ENCODE results near the gene EMC8. TPM values are rescaled to one million over a fixed set of nuclear protein-coding genes. Genes with fewer than 3 reads are reported as not detected.
A peak's percentile ranks its signal among the peaks of the same experiment; 100 is the strongest.
"Not testable (repeated sequence)": the region's sequence is repeated elsewhere in the genome, so short reads cannot be mapped to it uniquely, and the experiment has no call there.

The EMC8 gene
- total and polyA plus RNA-seq, 3 experiments from 2014 or later = 27.6 to 56.2 (median 52.2) TPM

GRCh38 chr16:85808926-85809325 lies 9.6 kb upstream of the EMC8 start:
- ChIA-PET CTCF (interaction anchor here (0.8 kb wide), 1 partner anchor 180 kb away, joined by 3 read pairs; no protein-coding TSS in a partner anchor), POLR2A (no interaction called here)
- Histone ChIP-seq H3K4me3 (ENCODE audit: low read length) (no peak overlapping the region), H3K27ac (ENCODE audit: low read depth, low read length) (no peak overlapping the region), H3K4me1 (ENCODE audit: insufficient read depth, low read length) (no peaks in the 10 kb centered on the region), H3K36me3 (ENCODE audit: insufficient read depth, low read length) (peaks cover 22% of the 10 kb centered on the region), H3K27me3 (ENCODE audit: insufficient read depth, low read length, poor library complexity, severe bottlenecking) (no peaks in the 10 kb centered on the region), H3K9me3 (ENCODE audit: low read length) (no peaks in the 10 kb centered on the region)
- Mint-ChIP-seq H3K4me3 (no peak overlapping the region), H3K4me1 (peaks cover 0 to 2% (median 2%) of the 10 kb centered on the region in 3 donors), H3K9me3 (no peaks in the 10 kb centered on the region), H3K27me3 (peaks cover 4 to 7% of the 10 kb centered on the region in 2 donors), H3K36me3 (peaks cover 10 to 29% (median 20%) of the 10 kb centered on the region in 3 donors), H3K27ac (no peak overlapping the region)
- no peak for DNase-seq

- H3K4me3 ChIP-seq (ENCODE audit: low read length); H3K27me3 Mint-ChIP-seq; H3K9me3 ChIP-seq (ENCODE audit: low read length); H3K27ac ChIP-seq (ENCODE audit: low read depth, low read length); CTCF ChIA-PET; H3K4me3 Mint-ChIP-seq; H3K4me1 ChIP-seq (ENCODE audit: insufficient read depth, low read length); H3K27ac Mint-ChIP-seq; DNase-seq; H3K9me3 Mint-ChIP-seq; H3K27me3 ChIP-seq (ENCODE audit: insufficient read depth, low read length, poor library complexity, severe bottlenecking); POLR2A ChIA-PET: not testable (repeated sequence)
- H3K36me3 Mint-ChIP-seq = peaks cover 10 to 37% (median 22%) of the 10 kb centered on the region in 3 donors
- H3K36me3 ChIP-seq (ENCODE audit: insufficient read depth, low read length) = peaks cover 30% of the 10 kb centered on the region
- H3K4me1 Mint-ChIP-seq = peaks cover 2 to 10% (median 3%) of the 10 kb centered on the region in 3 donors
These were observed 8.8 kb upstream of the EMC8 start for GRCh38 chr16:85808104-85808503.

DNA sequence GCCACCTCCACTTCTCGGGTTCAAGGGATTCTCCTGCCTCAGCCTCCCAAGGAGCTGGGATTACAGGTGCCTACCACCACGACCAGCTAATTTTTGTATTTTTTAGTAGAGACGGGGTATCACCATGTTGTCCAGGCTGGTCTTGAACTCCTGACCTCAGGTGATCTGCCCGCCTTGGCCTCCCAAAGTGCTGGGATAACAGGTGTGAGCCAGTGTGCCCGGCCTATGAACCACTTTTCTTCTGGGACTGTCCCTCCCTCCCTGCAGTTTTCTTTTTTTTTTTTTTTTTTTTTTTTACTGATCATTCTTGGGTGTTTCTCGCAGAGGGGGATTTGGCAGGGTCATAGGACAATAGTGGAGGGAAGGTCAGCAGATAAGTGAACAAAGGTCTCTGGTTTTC lies 8.0 kb upstream of the EMC8 start:
- H3K4me3 ChIP-seq (ENCODE audit: low read length); H3K9me3 Mint-ChIP-seq; H3K9me3 ChIP-seq (ENCODE audit: low read length); H3K27me3 Mint-ChIP-seq; CTCF ChIA-PET; H3K4me1 ChIP-seq (ENCODE audit: insufficient read depth, low read length); H3K27me3 ChIP-seq (ENCODE audit: insufficient read depth, low read length, poor library complexity, severe bottlenecking); POLR2A ChIA-PET; H3K27ac ChIP-seq (ENCODE audit: low read depth, low read length); H3K4me3 Mint-ChIP-seq; H3K27ac Mint-ChIP-seq; DNase-seq: not testable (repeated sequence)
- H3K36me3 Mint-ChIP-seq = peaks cover 12 to 45% (median 24%) of the 10 kb centered on the region in 3 donors
- H3K4me1 Mint-ChIP-seq = peaks cover 4 to 18% (median 10%) of the 10 kb centered on the region in 3 donors
- peaks cover 32% of the 10 kb centered on the region for H3K36me3 ChIP-seq (ENCODE audit: insufficient read depth, low read length)

- Mint-ChIP-seq H3K9me3 (no peaks in the 10 kb centered on the region), H3K27ac (no peak overlapping the region), H3K4me1 (peaks cover 11 to 26% (median 18%) of the 10 kb centered on the region in 3 donors), H3K4me3 (no peak overlapping the region), H3K27me3 (no peaks in the 10 kb centered on the region), H3K36me3 (peaks cover 16 to 53% (median 29%) of the 10 kb centered on the region in 3 donors)
- Histone ChIP-seq H3K27ac (ENCODE audit: low read depth, low read length) (no peak overlapping the region), H3K4me1 (ENCODE audit: insufficient read depth, low read length) (no peaks in the 10 kb centered on the region), H3K27me3 (ENCODE audit: insufficient read depth, low read length, poor library complexity, severe bottlenecking) (no peaks in the 10 kb centered on the region), H3K4me3 (ENCODE audit: low read length) (no peak overlapping the region), H3K9me3 (ENCODE audit: low read length) (no peaks in the 10 kb centered on the region), H3K36me3 (ENCODE audit: insufficient read depth, low read length) (peaks cover 40% of the 10 kb centered on the region)
- ChIA-PET POLR2A (no interaction called here), CTCF (no interaction called here)
- DNase-seq = no peak
These were observed 7.2 kb upstream of the EMC8 start for GRCh38 chr16:85806539-85806938.

- Mint-ChIP-seq H3K9me3 (no peaks in the 10 kb centered on the region), H3K27me3 (no peaks in the 10 kb centered on the region), H3K27ac (no peak overlapping the region), H3K4me1 (peaks cover 21 to 36% (median 28%) of the 10 kb centered on the region in 3 donors), H3K36me3 (peaks cover 16 to 59% (median 29%) of the 10 kb centered on the region in 3 donors), H3K4me3 (no peak overlapping the region)
- Histone ChIP-seq H3K4me1 (ENCODE audit: insufficient read depth, low read length) (peaks cover 7% of the 10 kb centered on the region), H3K36me3 (ENCODE audit: insufficient read depth, low read length) (peaks cover 44% of the 10 kb centered on the region), H3K4me3 (ENCODE audit: low read length) (no peak overlapping the region), H3K27ac (ENCODE audit: low read depth, low read length) (no peak overlapping the region), H3K9me3 (ENCODE audit: low read length) (no peaks in the 10 kb centered on the region), H3K27me3 (ENCODE audit: insufficient read depth, low read length, poor library complexity, severe bottlenecking) (no peaks in the 10 kb centered on the region)
- DNase-seq = no peak
- ChIA-PET CTCF (no interaction called here), POLR2A (no interaction called here)
These were observed 6.2 kb upstream of the EMC8 start for GRCh38 chr16:85805442-85806045.

GRCh38 chr16:85803570-85803969 lies 4.2 kb upstream of the EMC8 start:
- peaks cover 28 to 46% (median 35%) of the 10 kb centered on the region in 3 donors for H3K4me1 Mint-ChIP-seq
- H3K36me3 Mint-ChIP-seq = peaks cover 16 to 67% (median 29%) of the 10 kb centered on the region in 3 donors
- Histone ChIP-seq H3K27me3 (ENCODE audit: insufficient read depth, low read length, poor library complexity, severe bottlenecking) (no peaks in the 10 kb centered on the region), H3K4me1 (ENCODE audit: insufficient read depth, low read length) (peaks cover 16% of the 10 kb centered on the region), H3K9me3 (ENCODE audit: low read length) (no peaks in the 10 kb centered on the region), H3K27ac (ENCODE audit: low read depth, low read length) (no peak overlapping the region), H3K36me3 (ENCODE audit: insufficient read depth, low read length) (peaks cover 44% of the 10 kb centered on the region), H3K4me3 (ENCODE audit: low read length) (no peak overlapping the region)
- ChIA-PET POLR2A (no interaction called here), CTCF (interaction anchor here (0.8 to 1.6 kb wide), 3 partner anchors 16 to 209 kb away, joined by 3 to 5 read pairs (median 4); no protein-coding TSS in a partner anchor)
- H3K27me3 Mint-ChIP-seq = no peaks in the 10 kb centered on the region
- H3K9me3 Mint-ChIP-seq = no peaks in the 10 kb centered on the region
- H3K27ac Mint-ChIP-seq = peak overlapping the region in 3 of 8 donors; percentile 1 to 73 (median 27)
- H3K4me3 Mint-ChIP-seq = peak overlapping the region in 1 of 7 donors; percentile 51
- DNase-seq = no peak

GRCh38 chr16:85800321-85800669 lies 951 bp upstream of the EMC8 start:
- Histone ChIP-seq H3K36me3 (ENCODE audit: insufficient read depth, low read length) (peaks cover 36% of the 10 kb centered on the region), H3K27me3 (ENCODE audit: insufficient read depth, low read length, poor library complexity, severe bottlenecking) (no peaks in the 10 kb centered on the region)
- peak in 2 of 5 donors; percentile 30 to 61 for DNase-seq

GRCh38 chr16:85798901-85799496 lies 345 bp downstream of the EMC8 start:
- Mint-ChIP-seq H3K4me1 (peaks cover 55 to 83% (median 71%) of the 10 kb centered on the region in 3 donors), H3K36me3 (peaks cover 11 to 75% (median 26%) of the 10 kb centered on the region in 3 donors), H3K4me3 (peak overlapping the region; percentile 82 to 95 (median 88)), H3K27ac (peak overlapping the region; percentile 78 to 97 (median 92)), H3K27me3 (no peaks in the 10 kb centered on the region), H3K9me3 (no peaks in the 10 kb centered on the region)
- CTCF ChIA-PET = no interaction called here
- DNase-seq = peak in 4 of 5 donors; percentile 28 to 58 (median 36)
- POLR2A ChIA-PET = no interaction called here
- H3K4me3 ChIP-seq (ENCODE audit: low read length) = peak overlapping the region; percentile 92
- H3K4me1 ChIP-seq (ENCODE audit: insufficient read depth, low read length) = peaks cover 28% of the 10 kb centered on the region
- peak overlapping the region; percentile 90 for H3K27ac ChIP-seq (ENCODE audit: low read depth, low read length)
- H3K27me3 ChIP-seq (ENCODE audit: insufficient read depth, low read length, poor library complexity, severe bottlenecking) = no peaks in the 10 kb centered on the region
- H3K9me3 ChIP-seq (ENCODE audit: low read length) = no peaks in the 10 kb centered on the region
- peaks cover 30% of the 10 kb centered on the region for H3K36me3 ChIP-seq (ENCODE audit: insufficient read depth, low read length)

More at GRCh38 chr16:85800321-85800669, 951 bp upstream of the EMC8 start:
- Histone ChIP-seq H3K4me1 (ENCODE audit: insufficient read depth, low read length) (peaks cover 28% of the 10 kb centered on the region), H3K4me3 (ENCODE audit: low read length) (peak overlapping the region; percentile 92), H3K27ac (ENCODE audit: low read depth, low read length) (peak overlapping the region; percentile 90), H3K9me3 (ENCODE audit: low read length) (no peaks in the 10 kb centered on the region)
- H3K36me3 Mint-ChIP-seq = peaks cover 11 to 74% (median 27%) of the 10 kb centered on the region in 3 donors
- POLR2A ChIA-PET = no interaction called here
- H3K4me1 Mint-ChIP-seq = peaks cover 52 to 77% (median 64%) of the 10 kb centered on the region in 3 donors
- no peaks in the 10 kb centered on the region for H3K9me3 Mint-ChIP-seq
- no peaks in the 10 kb centered on the region for H3K27me3 Mint-ChIP-seq
- peak overlapping the region; percentile 94 to 98 (median 97) for H3K27ac Mint-ChIP-seq
- peak overlapping the region; percentile 84 to 89 (median 87) for H3K4me3 Mint-ChIP-seq
- CTCF ChIA-PET = interaction anchor here (1.5 kb wide), 1 partner anchor 11 kb away, joined by 3 read pairs; no protein-coding TSS in a partner anchor

All from CD8-positive, alpha-beta memory T cell (primary cell).